Activated CD4-positive, alpha-beta T cell treated with anti-CD3 and anti-CD28 coated beads, Interleukin-2, amount 50 U/mL, for 16 hours (primary cell): Measurements from ENCODE around the gene THAP6.
A peak's percentile ranks its signal among the peaks of the same experiment; 100 is the strongest.
"Not testable (repeated sequence)": the region's sequence is repeated elsewhere in the genome, so short reads cannot be mapped to it uniquely, and the experiment has no call there.

Source experiments
- DNase-seq: peaks from one replicate; pipeline ENCODE4 v3.0.0-alpha.2; 2020

Gene THAP6

DNA sequence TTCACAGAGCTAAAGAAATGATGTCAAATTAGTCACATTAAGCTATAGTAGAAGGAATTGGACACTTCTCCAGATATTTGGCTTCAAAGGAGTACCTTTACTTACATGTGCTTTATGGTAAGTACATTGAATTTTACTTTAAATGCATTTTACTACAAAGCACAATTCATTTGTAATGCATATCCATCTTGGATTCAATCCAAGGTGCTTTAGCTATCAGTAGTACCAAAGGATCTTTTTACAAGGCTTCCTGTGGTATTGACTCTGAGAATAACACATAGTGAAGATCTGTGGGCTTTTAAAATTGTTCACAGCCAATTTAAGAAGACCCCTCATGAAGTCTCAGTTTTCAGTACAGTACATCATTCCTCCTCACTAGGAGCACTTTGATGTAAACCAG, 13.2 kb downstream of the THAP6 start:
- no peak for DNase-seq

DNA sequence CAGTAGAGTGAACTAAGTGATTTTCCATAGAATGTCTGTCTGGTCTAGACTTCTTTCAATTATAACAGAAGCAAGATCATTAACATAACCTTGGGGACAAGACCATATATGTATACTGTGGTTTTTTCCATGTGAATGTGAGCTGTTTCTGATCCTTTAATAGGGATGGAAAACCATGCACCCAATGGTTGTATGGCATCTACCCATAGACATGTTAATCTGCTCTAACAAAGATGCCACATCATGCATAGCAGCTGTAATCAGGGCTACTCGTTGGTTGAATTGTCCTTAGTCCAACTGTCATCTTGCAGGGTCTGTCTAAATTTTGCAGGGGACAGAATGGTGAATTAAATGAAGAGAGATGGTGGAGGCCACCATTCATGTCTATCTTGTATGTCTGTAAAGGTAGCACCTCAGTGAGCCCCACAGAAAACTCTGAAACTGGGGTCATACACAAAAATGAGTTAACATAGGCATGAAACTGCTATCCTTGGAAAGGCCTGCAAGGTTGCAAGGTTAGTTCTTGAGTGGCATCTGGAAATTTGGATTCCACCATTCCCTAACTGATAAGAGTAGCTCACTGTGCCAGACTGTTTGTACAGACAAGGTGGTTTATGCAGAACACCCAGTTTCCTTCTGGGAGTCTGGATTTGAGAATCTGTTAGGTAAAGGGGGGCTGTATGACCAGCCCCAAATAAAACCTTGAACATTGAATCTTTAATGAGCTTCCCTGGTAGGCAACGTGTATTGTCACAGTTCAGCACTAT, 16.5 kb downstream of the THAP6 start:
- DNase-seq: no peak

DNA sequence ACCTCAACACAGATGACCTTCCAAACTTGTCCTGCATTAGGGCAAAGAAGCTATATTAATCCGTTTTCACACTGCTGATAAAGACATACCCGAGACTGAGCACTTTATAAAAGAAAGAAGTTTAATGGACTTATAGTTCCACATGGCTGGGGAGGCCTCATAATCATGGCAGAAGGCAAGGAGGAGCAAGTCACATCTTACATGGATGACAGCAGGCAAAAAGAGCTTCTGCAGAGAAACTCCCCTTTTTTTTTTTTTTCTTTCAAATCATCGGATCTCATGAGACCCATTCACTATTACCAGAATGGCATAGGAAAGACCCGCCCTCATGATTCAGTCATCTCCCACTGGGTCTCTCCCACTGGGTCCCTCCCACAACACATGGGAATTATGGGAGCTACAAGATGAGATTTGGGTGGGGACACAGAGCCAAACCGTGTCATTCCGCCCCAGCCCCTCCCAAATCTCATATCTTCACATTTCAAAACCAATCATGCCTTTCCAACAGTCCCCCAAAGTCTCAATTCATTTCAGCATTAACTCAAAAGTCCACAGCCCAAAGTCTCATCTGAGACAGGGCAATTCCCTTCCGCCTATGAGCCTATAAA, 17.4 kb downstream of the THAP6 start:
- DNase-seq: not testable (repeated sequence)

DNA sequence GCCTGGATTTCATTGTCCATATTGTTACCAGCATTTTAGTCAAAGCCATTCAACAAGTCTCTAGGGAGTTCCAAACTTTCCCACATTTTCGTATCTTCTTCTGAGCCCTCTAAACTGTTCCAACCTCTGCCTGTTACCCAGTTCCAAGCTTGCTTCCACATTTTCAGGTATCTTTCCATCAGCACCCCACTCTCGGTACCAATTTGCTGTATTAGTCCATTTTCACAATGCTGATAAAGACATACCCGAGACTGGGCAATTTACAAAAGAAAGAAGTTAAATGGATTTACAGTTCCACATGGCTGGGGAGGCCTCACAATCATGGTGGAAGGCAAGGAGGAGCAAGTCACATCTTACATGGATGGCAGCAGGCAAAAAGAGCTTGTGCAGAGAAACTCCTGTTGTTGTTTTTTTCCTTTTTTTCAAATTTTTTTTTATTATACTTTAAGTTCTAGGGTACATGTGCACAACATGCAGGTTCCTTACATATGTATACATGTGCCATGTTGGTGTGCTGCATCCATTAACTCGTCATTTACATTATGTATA, 19.1 kb downstream of the THAP6 start:
- DNase-seq: not testable (repeated sequence)

DNA sequence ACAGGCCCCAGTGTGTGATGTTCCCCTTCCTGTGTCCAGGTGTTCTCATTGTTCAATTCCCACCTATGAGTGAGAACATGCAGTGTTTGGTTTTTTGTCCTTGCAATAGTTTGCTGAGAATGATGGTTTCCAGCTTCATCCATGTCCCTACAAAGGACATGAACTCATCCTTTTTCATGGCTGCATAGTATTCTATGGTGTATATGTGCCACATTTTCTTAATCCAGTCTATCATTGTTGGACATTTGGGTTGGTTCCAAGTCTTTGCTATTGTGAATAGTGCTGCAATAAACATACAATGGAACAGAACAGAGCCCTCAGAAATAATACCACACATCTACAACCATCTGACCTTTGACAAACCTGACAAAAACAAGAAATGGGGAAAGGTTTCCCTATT, 19.7 kb downstream of the THAP6 start:
- DNase-seq: not testable (repeated sequence)

DNA sequence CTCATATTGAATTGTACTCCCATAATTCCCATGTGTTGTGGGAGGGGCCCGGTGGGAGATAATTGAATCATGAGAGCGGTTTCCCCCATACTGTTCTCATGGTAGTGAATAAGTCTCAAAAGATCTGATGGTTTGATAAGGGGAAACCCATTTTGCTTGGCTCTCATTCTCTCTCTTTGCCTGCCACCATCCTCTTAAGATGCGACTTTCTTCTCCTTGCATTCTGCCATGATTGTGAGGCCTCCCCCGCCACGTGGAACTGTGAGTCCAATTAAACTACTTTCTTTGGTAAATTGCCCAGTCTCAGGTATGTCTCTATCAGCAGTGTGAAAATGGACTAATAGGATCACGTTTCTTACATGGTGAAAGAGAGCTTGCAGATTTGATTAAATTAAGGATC, 23.0 kb downstream of the THAP6 start:
- not testable (repeated sequence) for DNase-seq

DNA sequence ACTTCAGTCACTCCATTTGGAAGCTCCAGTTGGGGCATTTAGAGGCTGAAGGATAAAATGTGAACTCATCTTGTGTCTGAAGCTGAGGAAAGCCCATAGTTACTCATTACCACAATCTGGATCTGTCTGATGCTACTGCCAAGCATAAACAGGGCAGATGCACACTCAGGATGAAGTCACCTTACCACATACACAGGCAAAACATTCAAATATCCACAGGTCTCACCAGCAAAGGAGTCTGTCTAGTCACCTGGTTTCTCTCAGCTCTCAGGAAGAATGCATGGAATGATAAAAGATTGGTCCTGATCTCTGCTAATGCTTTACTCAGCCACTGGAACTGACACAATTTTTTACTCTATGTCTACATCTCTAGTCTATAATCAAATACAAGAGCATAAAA, 28.6 kb downstream of the THAP6 start:
- no peak for DNase-seq

DNA sequence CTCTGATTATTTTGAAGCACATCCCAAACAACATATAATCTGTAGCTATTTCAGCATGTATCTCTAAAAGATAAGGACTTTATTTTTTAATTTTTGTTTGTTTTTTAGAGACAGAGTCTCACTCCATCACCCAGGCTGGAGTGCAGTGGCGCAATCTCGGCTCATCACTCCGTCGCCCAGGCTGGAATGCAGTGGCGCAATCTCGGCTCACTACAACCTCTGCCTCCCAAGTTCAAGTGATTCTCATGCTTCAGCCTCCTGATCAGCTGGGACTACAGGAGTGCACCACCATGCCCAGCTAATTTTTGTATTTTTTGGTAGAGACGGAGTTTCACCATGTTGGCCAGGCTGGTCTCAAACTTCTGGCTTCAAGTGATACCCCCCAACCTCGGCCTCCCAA, 29.9 kb downstream of the THAP6 start:
- not testable (repeated sequence) for DNase-seq

DNA sequence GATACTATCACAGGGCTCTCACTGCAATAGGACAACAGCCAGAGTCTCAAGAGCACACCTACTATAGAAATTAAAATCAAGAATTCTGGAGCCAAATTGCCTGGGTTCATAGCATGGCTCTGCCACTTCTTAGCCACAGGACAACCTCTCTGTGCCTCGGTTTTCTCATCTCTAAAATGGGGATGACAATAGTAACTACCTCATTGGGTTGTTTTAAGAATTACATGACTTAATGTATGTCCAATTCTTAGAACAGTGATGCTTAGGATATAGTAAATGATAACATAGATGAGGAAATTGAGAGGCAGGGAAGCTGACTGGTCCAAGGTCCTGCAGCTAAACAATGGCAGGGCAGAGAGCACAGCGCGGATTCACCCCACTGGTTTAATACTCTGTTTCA, 30.6 kb downstream of the THAP6 start:
- DNase-seq: no peak

DNA sequence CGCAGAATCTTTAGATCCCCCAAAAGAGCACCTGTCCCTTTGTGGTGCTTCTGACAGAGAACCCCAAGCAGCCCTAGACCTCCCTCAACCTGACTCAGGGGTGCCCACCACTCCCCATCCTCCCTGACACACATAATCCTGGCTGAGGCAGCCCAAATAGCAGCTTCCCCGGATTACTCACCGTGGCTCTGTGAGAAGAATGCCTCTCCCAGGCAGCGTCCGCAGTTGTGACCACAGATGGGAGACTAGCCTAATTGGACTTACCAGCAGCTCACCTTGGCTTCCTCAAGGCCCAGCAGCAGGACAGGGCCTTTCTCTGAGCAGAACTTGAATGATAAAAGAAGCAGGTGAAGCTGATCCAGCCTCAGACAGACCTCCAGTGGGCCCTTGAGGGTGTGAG, 31.3 kb downstream of the THAP6 start:
- DNase-seq: no peak

DNA sequence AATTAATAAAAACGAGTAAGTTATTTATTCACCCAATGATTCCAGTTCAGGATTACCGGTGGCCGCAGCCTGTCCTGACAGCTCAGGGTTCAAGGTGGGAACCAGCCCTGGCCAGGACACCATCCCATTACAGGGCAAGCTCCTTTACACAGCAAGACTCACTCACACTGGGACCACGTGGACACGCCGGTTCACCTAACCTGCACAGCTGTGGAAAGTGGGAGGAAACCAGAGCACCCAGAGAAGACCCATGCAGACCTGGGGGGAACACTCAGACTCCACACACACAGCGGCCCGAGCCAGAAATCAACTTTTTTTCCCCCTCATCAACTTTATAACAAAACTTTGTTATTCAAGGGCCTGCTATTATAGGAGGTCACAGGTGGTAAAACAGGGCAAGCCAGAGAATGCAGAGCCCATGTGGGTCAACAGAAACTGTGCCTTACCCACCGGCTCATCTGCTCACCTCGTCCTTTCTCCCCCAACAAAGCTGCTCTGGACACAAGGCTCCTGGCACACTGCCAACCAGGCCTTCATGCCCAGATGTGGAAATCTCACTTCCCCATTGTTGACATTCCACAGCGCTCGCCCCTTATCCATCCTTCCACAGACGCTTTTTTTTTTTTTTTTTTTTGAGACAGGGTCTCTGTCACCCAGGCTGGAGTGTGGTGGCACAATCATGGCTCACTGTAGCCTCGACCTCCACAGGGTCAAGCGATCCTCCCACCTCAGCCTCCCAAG, 33.5 kb downstream of the THAP6 start:
- no peak for DNase-seq

DNA sequence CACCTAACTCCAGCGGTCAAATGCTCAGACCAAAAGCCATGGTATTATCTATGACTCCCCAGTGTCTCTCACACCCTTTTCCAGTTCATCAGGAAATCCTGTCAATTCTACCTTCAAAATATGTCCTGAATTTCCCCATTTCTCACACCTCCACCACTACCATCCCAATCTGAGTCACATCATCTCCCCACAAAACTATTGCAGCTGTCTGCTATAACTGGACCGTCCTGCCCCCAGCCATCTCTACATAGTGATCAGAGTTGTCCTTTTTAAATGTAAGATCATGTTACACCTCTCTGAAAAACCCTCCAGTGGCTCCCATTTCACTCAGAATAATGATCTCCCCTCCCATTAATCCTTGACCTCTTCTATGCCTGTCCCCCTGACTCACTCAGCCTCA, 34.7 kb downstream of the THAP6 start:
- DNase-seq: peak; percentile 16

DNA sequence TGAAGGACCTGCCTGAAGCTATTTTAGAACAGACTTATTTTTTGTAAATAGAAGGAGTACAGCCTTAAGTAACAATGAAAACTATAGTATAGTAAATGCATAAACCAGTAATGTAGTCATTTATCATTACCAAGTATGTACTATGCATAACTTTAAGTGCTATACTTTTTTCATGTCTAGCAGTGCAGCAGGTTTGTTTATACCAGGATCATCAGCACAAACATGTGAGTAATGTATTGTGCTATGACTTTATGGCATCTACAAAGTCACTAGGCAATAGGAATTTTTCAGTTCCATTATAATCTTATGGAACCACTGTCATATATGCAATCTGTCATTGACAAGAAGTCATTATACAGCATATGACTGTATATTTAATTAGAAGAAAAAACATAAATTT, 38.2 kb downstream of the THAP6 start:
- no peak for DNase-seq

DNA sequence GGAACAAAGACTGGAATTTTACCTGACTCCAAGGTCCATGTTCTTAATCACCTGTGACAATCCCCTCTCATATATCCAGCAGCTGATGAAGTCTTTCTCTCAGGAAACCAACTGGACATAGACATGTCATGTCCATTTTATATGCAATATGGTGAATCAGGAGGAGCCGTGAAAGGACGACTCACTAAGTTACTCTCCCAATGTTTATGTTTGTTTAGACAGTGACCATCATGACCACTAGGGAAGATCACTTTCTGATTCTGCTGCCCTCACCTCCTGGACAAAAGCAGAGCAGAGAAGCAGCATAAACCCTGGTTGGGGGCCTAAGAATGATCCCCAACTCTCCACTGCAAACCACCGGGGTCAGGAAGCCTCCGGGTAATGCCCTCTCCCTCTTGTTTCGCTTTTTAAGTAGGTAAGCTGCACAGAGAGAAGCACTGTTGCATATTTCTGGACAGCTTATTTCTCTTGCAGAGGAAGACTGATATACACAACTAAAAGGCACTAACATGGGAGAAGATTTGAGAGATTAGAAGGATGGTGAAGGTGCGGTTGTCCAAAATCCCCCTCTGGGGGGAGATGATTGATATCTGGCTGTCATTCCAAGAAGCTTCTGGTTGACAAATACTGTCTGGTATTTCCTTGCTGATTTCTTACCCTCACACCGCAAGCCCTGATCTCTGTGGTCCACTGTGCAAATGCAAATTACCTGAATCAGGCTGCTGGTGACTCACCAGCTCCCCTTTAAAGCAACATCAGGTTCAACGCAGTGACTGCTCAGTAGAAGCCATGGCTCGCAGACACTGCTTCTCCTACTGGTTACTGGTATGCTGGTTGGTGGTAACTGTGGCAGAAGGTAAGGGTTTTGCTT, 41.3 kb downstream of the THAP6 start, which contains the start of gene ODAPH:
TSS of gene ODAPH (plus strand) at position 773 of the 871 bp plus-strand sequence. CDS start at position 790, 17 bp downstream.
- DNase-seq: peak; percentile 80

DNA sequence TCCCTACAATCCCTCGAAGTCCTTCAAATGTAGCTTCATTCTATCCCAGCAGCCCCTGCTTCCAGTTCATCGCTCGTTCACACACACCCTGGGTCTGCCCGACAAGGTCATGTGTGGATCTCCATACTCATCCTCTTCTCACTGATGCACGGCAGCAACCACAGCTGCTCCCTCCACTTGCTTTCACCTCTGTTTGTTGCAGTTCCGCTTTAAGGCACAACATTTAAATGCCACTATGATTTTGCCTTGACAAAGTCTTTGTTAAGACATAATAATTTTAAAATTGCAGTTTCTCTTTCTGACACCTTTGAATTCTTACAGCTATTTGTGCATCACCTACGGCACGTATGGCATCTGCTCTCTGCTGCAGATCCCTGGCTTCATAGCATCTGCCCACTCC, 43.4 kb downstream of the THAP6 start:
- DNase-seq: no peak

DNA sequence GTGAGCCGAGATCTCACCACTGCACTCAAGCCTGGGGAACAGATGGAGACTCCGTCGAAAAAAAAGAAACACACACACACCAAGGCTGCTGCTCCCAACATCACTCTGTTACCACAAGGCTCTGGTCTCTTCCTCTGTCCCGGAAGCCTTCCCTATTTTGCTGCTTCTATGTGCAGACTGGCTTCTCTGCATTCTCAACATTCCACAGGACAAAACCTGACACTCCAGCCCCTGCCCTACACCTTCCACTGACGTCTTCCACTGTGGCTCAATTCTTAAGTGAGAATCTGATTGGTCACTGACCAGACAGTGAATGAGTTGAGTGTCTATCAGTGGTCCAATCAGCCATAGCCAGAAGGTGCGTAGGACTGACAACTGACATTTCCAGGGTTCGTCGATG, 47.5 kb downstream of the THAP6 start:
- DNase-seq: no peak

DNA sequence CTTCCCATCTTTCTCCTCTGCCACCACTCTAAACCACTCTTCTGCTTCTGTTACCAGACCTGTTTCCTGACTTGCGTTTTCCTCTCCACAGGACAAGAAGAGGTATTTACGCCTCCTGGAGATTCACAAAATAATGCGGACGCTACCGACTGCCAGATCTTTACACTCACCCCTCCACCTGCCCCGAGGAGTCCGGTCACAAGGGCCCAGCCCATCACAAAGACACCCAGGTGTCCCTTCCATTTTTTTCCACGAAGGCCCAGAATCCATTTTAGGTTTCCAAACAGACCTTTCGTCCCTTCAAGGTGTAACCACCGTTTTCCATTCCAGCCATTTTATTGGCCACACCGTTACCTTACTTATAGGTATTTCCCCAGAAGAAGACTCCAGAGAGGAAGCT, 49.8 kb downstream of the THAP6 start:
- no peak for DNase-seq

DNA sequence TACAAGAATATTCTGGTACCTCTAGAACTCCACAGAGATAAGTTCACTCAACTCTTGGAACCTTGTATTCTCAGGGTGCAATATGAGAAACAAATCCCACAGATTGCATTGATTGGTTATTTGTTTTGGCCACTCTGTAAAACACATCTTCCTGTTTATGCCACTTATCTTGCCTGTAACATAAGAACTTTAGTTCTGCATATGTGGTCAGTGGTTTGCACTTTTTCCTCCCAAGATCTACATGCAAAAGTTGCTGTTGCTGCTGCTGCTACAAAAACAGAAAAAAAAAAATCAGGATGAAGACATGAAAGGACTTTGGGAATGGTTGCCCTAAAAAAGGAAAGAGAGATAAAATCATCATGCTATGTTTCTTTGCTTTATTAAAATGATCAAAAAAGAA, 51.2 kb downstream of the THAP6 start:
- DNase-seq: no peak

DNA sequence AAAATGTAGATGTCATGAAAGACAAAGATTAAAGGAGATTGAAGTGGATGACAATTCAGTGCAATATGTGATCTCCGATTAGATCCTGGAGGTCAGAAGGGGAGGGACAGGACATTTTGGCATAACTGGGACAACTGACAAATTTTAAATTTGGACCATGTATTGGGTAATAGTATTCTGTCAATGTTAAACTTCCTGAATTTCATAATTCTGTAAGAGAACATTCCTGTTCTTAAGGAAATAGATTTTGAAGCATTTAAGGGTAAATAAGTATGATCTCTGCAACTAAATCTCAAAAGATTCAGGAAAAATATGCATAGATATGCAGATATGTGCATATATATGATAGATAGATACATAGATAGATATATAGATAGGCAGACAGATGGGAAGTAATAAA, 52.6 kb downstream of the THAP6 start:
- DNase-seq: no peak

DNA sequence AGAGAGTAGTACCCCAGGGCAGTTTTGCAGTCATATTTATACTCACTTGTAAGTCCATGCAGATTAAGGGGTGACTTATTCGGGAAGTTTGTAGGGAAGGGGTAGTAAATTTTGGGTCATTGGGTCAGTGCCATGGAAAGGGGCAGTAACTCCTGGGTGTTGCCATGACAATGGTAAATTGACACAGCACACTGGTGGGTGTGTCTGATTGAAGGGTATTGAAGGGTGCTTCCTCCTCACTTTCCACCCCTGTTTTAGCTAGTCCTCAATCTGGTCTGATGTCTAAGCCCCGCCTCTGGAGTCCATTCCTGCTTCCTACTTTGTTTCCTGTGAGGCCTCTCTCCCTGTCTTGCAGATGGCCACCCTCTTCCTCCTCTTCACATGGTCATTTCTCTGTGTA, 53.5 kb downstream of the THAP6 start:
- no peak for DNase-seq
